HG03460 (cell line): ENCODE data around the gene CPE.
"Not testable (repeated sequence)": the region's sequence is repeated elsewhere in the genome, so short reads cannot be mapped to it uniquely, and the experiment has no call there.

Experiments used
- ATAC-seq: cut with Tn5 transposase; IDR thresholded peaks from one replicate; pipeline ENCODE4 v1.9.1; 2021; ENCODE audit not compliant: unreplicated experiment

The CPE gene

GRCh38 chr4:165378745-165379677, at the start of gene CPE:
Gene CPE (plus strand): TSS chr4:165379008. CDS start chr4:165379222, 214 bp downstream.
- ATAC-seq: peak; percentile 95

- ATAC-seq: no peak
Observed at GRCh38 chr4:165330071-165330470, 48.7 kb upstream of the CPE start.

- ATAC-seq: no peak
Observed at GRCh38 chr4:165330666-165331065, 48.1 kb upstream of the CPE start.

- ATAC-seq: no peak
Observed at GRCh38 chr4:165331359-165331758, 47.4 kb upstream of the CPE start.

- no peak for ATAC-seq
Observed at GRCh38 chr4:165331823-165332222, 47.0 kb upstream of the CPE start.

- ATAC-seq: no peak
Observed at GRCh38 chr4:165332502-165332901, 46.3 kb upstream of the CPE start.

GRCh38 chr4:165335163-165335703, 43.6 kb upstream of the CPE start:
- ATAC-seq: no peak

- no peak for ATAC-seq
Observed at GRCh38 chr4:165336743-165337142, 42.1 kb upstream of the CPE start.

GRCh38 chr4:165342340-165342739, 36.5 kb upstream of the CPE start:
- not testable (repeated sequence) for ATAC-seq

GRCh38 chr4:165343353-165344191, 35.2 kb upstream of the CPE start:
- no peak for ATAC-seq

- ATAC-seq: no peak
Observed at GRCh38 chr4:165345666-165346417, 33.0 kb upstream of the CPE start.

GRCh38 chr4:165347647-165348569, 30.9 kb upstream of the CPE start:
- ATAC-seq: no peak

GRCh38 chr4:165351359-165352130, 27.3 kb upstream of the CPE start:
- no peak for ATAC-seq

GRCh38 chr4:165355900-165356300, 22.9 kb upstream of the CPE start:
- no peak for ATAC-seq

- ATAC-seq: no peak
Observed at GRCh38 chr4:165359506-165359905, 19.3 kb upstream of the CPE start.

- no peak for ATAC-seq
Observed at GRCh38 chr4:165360041-165360695, 18.6 kb upstream of the CPE start.

GRCh38 chr4:165360985-165361670, 17.7 kb upstream of the CPE start:
- ATAC-seq: no peak

- ATAC-seq: no peak
Observed at GRCh38 chr4:165361810-165362209, 17.0 kb upstream of the CPE start.
